HEK293T (cell line): ENCODE measurements around the gene AGPAT4.

Source experiments
- CTCF ChIA-PET: fragments of 350-600 bp; formaldehyde crosslinking; extraction: SDS; loops from one replicate; lab custom pipeline; 2021; ENCODE audit warnings: antibody characterized with exemption, inconsistent platforms; lab: Yijun Ruan, JAX
- POLR2A ChIA-PET: fragments of 350-600 bp; formaldehyde crosslinking; extraction: SDS; loops from one replicate; lab custom pipeline; 2020; ENCODE audit warnings: antibody characterized with exemption, inconsistent platforms; lab: Yijun Ruan, JAX
- DNase-seq: peaks from one replicate; pipeline ENCODE4 v3.0.0; 2012; ENCODE audit warnings: mixed read lengths; ENCODE audit errors: extremely low spot score
- ARNT ChIP-seq: fragments of 450-650 bp; IDR thresholded peaks from 2 replicates; pipeline ENCODE4 v1.6.1; 2017; ENCODE audit warnings: mild to moderate bottlenecking
- BHLHE40 ChIP-seq: fragments of 450-650 bp; IDR thresholded peaks from 2 replicates; pipeline ENCODE4 v1.6.1; 2016; ENCODE audit warnings: mild to moderate bottlenecking, moderate library complexity, borderline replicate concordance
- CTBP1 ChIP-seq: fragments of 450-650 bp; IDR thresholded peaks from 2 replicates; pipeline ENCODE4 v1.6.1; 2016; ENCODE audit warnings: borderline replicate concordance
- ELF4 ChIP-seq: fragments of 450-650 bp; IDR thresholded peaks from 2 replicates; pipeline ENCODE4 v1.6.1; 2017; ENCODE audit warnings: antibody characterized with exemption
- FOXA1 ChIP-seq: fragments of 450-650 bp; IDR thresholded peaks from 2 replicates; pipeline ENCODE4 v1.6.1; 2016; ENCODE audit warnings: mild to moderate bottlenecking
- FOXK2 ChIP-seq: fragments of 450-650 bp; IDR thresholded peaks from 2 replicates; pipeline ENCODE4 v1.6.1; 2016; ENCODE audit warnings: mild to moderate bottlenecking
- FOXM1 ChIP-seq: fragments of 450-650 bp; IDR thresholded peaks from 2 replicates; pipeline ENCODE4 v1.6.1; 2017; ENCODE audit warnings: mild to moderate bottlenecking, borderline replicate concordance
- HDGF ChIP-seq: fragments of 450-650 bp; IDR thresholded peaks from 2 replicates; pipeline ENCODE4 v1.6.1; 2017; ENCODE audit warnings: antibody characterized with exemption, borderline replicate concordance
- L3MBTL2 ChIP-seq: fragments of 450-650 bp; conservative IDR thresholded peaks from 2 replicates; pipeline ENCODE4 v1.6.1; 2016; ENCODE audit warnings: mild to moderate bottlenecking
- LEF1 ChIP-seq: fragments of 450-650 bp; IDR thresholded peaks from 2 replicates; pipeline ENCODE4 v1.6.1; 2017; ENCODE audit warnings: mild to moderate bottlenecking, borderline replicate concordance
- NFRKB ChIP-seq: fragments of 450-650 bp; IDR thresholded peaks from 2 replicates; pipeline ENCODE4 v1.6.1; 2016; ENCODE audit warnings: mild to moderate bottlenecking, moderate library complexity
- PKNOX1 ChIP-seq: fragments of 450-650 bp; IDR thresholded peaks from 2 replicates; pipeline ENCODE4 v1.6.1; 2016
- SP1 ChIP-seq: fragments of 450-650 bp; IDR thresholded peaks from 2 replicates; pipeline ENCODE4 v1.6.1; 2017
- SUZ12 ChIP-seq: fragments of 450-650 bp; IDR thresholded peaks from 2 replicates; pipeline ENCODE4 v1.6.1; 2016; ENCODE audit warnings: mild to moderate bottlenecking
- TARDBP ChIP-seq: fragments of 450-650 bp; IDR thresholded peaks from 2 replicates; pipeline ENCODE4 v1.6.1; 2016
- ZNF384 ChIP-seq: fragments of 450-650 bp; IDR thresholded peaks from 2 replicates; pipeline ENCODE4 v1.6.1; 2016

The AGPAT4 gene

GRCh38 chr6:161107779-161108730 lies 165.8 kb downstream of the AGPAT4 start:
- CTCF ChIA-PET = no interaction called here
- DNase-seq = no peak
- POLR2A ChIA-PET = no interaction called here
- TF ChIP-seq LEF1 = no peak
- no peak for TF ChIP-seq PKNOX1
- TF ChIP-seq FOXK2 = no peak
- TF ChIP-seq CTBP1 = no peak
- TF ChIP-seq TARDBP = no peak
- TF ChIP-seq FOXM1 = no peak
- no peak for TF ChIP-seq SP1
- TF ChIP-seq HDGF = no peak
- TF ChIP-seq NFRKB = no peak
- TF ChIP-seq ARNT = no peak

DNA sequence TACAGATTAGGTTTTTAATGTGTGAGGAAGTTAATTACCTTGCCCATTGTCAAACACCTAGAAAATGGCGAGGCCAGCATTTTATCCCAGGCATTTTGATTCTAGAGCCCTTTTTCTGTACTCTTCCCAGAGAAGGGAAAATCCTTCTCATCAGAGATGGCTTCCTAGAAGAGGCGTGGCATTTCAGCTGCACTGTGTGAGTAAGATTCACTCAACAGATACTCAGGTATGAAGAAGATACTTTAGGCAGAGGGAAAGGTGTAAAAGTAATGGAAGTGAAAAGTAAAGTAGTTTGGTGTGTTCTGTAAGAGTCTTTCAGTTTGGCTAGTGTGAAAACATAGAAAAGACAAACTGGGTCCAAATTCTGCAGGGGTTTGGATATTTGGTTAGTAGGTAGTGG lies 168.5 kb downstream of the AGPAT4 start:
- ChIA-PET CTCF (no interaction called here), POLR2A (no interaction called here)
- TF ChIP-seq FOXA1 (no peak), SP1 (no peak), SUZ12 (no peak), NFRKB (no peak), FOXK2 (no peak), PKNOX1 (no peak), FOXM1 (no peak)

GRCh38 chr6:161104966-161105365 lies 168.9 kb downstream of the AGPAT4 start:
- TF ChIP-seq ELF4 (no peak), LEF1 (no peak), ARNT (no peak), TARDBP (no peak), FOXM1 (no peak)
- ChIA-PET CTCF (no interaction called here), POLR2A (no interaction called here)
- no peak for DNase-seq

More for the DNA sequence above, 168.5 kb downstream of the AGPAT4 start:
- no peak for DNase-seq

- ChIA-PET POLR2A (no interaction called here), CTCF (no interaction called here)
- TF ChIP-seq LEF1 (no peak), ELF4 (no peak), L3MBTL2 (no peak), ARNT (no peak), CTBP1 (no peak), FOXA1 (no peak), ZNF384 (no peak), FOXK2 (no peak), BHLHE40 (no peak), TARDBP (no peak), NFRKB (no peak), FOXM1 (no peak), SUZ12 (no peak)
- DNase-seq = no peak
Observed at GRCh38 chr6:161103475-161103874, 170.4 kb downstream of the AGPAT4 start.

GRCh38 chr6:161101517-161101916 lies 172.3 kb downstream of the AGPAT4 start:
- ChIA-PET CTCF (interaction anchor here (0.7 to 1.9 kb wide), 4 partner anchors 16 to 272 kb away, joined by 3 to 11 read pairs (median 3); no protein-coding TSS in a partner anchor), POLR2A (no interaction called here)
- no peak for DNase-seq
- TF ChIP-seq FOXA1 = no peak
- no peak for TF ChIP-seq LEF1
- TF ChIP-seq ZNF384 = no peak
- TF ChIP-seq TARDBP = no peak
- TF ChIP-seq PKNOX1 = no peak
- TF ChIP-seq NFRKB = no peak
- TF ChIP-seq ARNT = no peak

DNA sequence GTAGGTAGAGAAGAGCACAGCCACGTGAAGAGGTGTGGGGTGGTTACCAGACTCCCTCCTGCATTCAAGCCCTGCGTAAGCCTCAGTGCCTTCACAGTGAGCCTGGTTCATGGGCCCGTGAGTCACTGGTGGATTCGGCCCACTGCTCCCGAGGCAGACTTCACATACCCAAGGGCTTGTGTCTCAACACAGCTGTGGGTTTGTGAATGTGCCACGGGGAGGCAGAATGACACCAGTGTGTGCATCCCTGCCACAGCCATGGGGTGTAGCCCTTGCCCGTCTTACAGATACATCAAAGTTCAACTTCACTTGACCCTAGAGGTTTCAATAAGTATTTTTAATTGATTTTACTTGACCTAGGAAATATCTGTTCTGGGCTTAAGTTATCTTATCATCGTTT lies 173.8 kb downstream of the AGPAT4 start:
- ChIA-PET CTCF (interaction anchor here (1.9 kb wide), 1 partner anchor 271 kb away, joined by 11 read pairs; no protein-coding TSS in a partner anchor), POLR2A (no interaction called here)
- no peak for DNase-seq
- TF ChIP-seq FOXM1 (no peak), LEF1 (no peak), TARDBP (no peak), L3MBTL2 (no peak), ARNT (no peak), FOXA1 (no peak), ZNF384 (no peak), ELF4 (no peak), FOXK2 (no peak), CTBP1 (no peak), PKNOX1 (no peak), SP1 (no peak), BHLHE40 (no peak), SUZ12 (no peak), NFRKB (no peak), HDGF (no peak)
